ENCODE data around the gene RER1. TPM values are rescaled to one million over a fixed set of nuclear protein-coding genes. Genes with fewer than 3 reads are reported as not detected.

RER1 gene
- total RNA-seq, 2 donors from 2014 or later = 114 TPM

- H3K9me3 Mint-ChIP-seq = no peaks in the 10 kb centered on the region
- Histone ChIP-seq H3K27ac (ENCODE audit: low read depth, low read length) (no peak overlapping the region), H3K4me3 (ENCODE audit: low read length) (no peak overlapping the region), H3K36me3 (ENCODE audit: control insufficient read depth, insufficient read depth, low read length) (peaks cover 77% of the 10 kb centered on the region), H3K4me1 (ENCODE audit: control insufficient read depth, insufficient read depth, low read length) (no peaks in the 10 kb centered on the region), H3K27me3 (ENCODE audit: control insufficient read depth, insufficient read depth, low read length, poor library complexity, severe bottlenecking) (no peaks in the 10 kb centered on the region), H3K9me3 (ENCODE audit: control insufficient read depth, low read length) (no peaks in the 10 kb centered on the region), H3K9ac (ENCODE audit: extremely low read depth, low read length, poor library complexity, severe bottlenecking) (no peak overlapping the region)
- H3K4me1 Mint-ChIP-seq = no peaks in the 10 kb centered on the region
- no peaks in the 10 kb centered on the region for H3K27me3 Mint-ChIP-seq (ENCODE audit: insufficient read depth)
- no peak for DNase-seq
- peaks cover 74% of the 10 kb centered on the region for H3K36me3 Mint-ChIP-seq (ENCODE audit: low read depth)
- no peak for TF ChIP-seq CTCF (conservative IDR thresholded peaks at IDR 0.05)
- H3K4me3 Mint-ChIP-seq = no peak overlapping the region
- H3K27ac Mint-ChIP-seq = no peak overlapping the region
- whole genome bisulfite sequencing, 2 experiments (ENCODE audit: insufficient coverage in 1 of 2, insufficient read length in 1 of 2) = 90 to 94% methylated on average over 9 to 10 of the region's 10 CpGs
These were observed 8.9 kb downstream of the RER1 start for GRCh38 chr1:2400576-2400909.

DNA sequence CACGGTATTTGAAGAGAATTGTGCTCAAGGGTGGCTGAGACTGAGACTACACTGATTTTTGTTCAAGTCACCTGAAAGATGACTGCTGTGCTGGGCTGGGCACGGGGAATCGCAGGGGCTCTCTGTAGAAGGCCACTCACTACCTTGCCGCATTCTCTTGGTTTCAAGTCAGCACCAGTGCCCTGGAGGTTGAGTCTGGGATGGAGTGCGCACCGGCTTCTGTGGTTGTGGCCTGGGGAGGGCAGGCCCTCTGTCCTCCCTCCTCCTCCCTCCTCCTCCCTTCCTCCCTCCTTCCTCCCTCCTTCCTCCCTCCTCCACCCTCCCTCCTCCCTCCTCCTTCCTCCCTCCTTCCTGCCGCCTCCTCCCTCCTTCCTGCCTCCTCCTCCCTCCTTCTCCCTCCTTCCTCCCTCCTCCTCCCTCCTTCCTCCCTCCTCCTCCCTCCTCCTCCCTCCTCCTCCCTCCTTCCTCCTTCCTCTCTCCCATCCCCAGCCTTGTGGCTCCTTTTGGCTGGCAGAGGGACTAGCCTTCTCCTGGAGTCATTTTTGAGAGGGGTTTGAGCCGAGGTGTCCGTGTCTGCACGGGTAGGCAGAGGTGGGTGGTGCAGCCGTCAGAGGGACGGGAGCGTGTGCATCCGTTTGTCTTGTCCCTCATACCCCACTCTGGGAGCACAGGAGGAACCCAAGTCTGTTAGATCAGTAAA, 9.5 kb downstream of the RER1 start:
- no peak for TF ChIP-seq CTCF (conservative IDR thresholded peaks at IDR 0.05)
- Mint-ChIP-seq H3K4me3 (no peak overlapping the region), H3K9me3 (no peaks in the 10 kb centered on the region), H3K27ac (no peak overlapping the region), H3K27me3 (ENCODE audit: insufficient read depth) (no peaks in the 10 kb centered on the region), H3K4me1 (no peaks in the 10 kb centered on the region), H3K36me3 (ENCODE audit: low read depth) (peaks cover 71% of the 10 kb centered on the region)
- Histone ChIP-seq H3K27ac (ENCODE audit: low read depth, low read length) (no peak overlapping the region), H3K4me1 (ENCODE audit: control insufficient read depth, insufficient read depth, low read length) (no peaks in the 10 kb centered on the region), H3K36me3 (ENCODE audit: control insufficient read depth, insufficient read depth, low read length) (peaks cover 71% of the 10 kb centered on the region), H3K9me3 (ENCODE audit: control insufficient read depth, low read length) (no peaks in the 10 kb centered on the region), H3K9ac (ENCODE audit: extremely low read depth, low read length, poor library complexity, severe bottlenecking) (no peak overlapping the region), H3K27me3 (ENCODE audit: control insufficient read depth, insufficient read depth, low read length, poor library complexity, severe bottlenecking) (no peaks in the 10 kb centered on the region), H3K4me3 (ENCODE audit: low read length) (no peak overlapping the region)
- no peak for DNase-seq
- 97% methylated on average over 10 to 12 of the region's 14 CpGs for WGBS, 2 experiments (ENCODE audit: insufficient coverage in 1 of 2, insufficient read length in 1 of 2)

DNA sequence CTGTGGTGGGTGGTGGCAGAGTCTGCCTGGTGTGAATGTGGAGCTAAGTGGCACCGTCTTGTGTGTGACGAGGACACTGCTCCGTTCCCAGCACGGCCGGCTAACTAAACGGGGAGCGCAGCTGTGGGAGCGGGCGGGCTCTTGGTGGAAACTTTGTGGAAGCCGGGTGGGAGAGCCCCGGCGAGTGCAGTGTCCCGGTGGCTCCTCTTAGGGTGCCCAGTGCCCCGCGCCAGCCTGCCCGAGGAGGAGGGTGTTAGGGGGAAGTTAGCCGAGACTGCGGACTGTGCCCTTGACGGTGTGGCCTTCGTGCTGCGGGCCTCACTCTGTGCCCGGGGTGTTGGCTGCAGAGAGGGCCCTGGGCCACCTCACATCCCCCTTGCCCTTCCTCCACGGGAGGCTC, 10.8 kb downstream of the RER1 start:
- Histone ChIP-seq H3K4me1 (ENCODE audit: control insufficient read depth, insufficient read depth, low read length) (no peaks in the 10 kb centered on the region), H3K9ac (ENCODE audit: extremely low read depth, low read length, poor library complexity, severe bottlenecking) (no peak overlapping the region), H3K4me3 (ENCODE audit: low read length) (no peak overlapping the region), H3K9me3 (ENCODE audit: control insufficient read depth, low read length) (no peaks in the 10 kb centered on the region), H3K27me3 (ENCODE audit: control insufficient read depth, insufficient read depth, low read length, poor library complexity, severe bottlenecking) (no peaks in the 10 kb centered on the region), H3K36me3 (ENCODE audit: control insufficient read depth, insufficient read depth, low read length) (peaks cover 65% of the 10 kb centered on the region), H3K27ac (ENCODE audit: low read depth, low read length) (no peak overlapping the region)
- TF ChIP-seq CTCF (conservative IDR thresholded peaks at IDR 0.05) = no peak
- H3K4me1 Mint-ChIP-seq = no peaks in the 10 kb centered on the region
- H3K27ac Mint-ChIP-seq = no peak overlapping the region
- no peaks in the 10 kb centered on the region for H3K27me3 Mint-ChIP-seq (ENCODE audit: insufficient read depth)
- peaks cover 66% of the 10 kb centered on the region for H3K36me3 Mint-ChIP-seq (ENCODE audit: low read depth)
- 91 to 96% methylated on average over 8 to 23 of the region's 23 CpGs for WGBS, 2 experiments (ENCODE audit: insufficient coverage in 1 of 2, insufficient read length in 1 of 2)
- no peaks in the 10 kb centered on the region for H3K9me3 Mint-ChIP-seq
- no peak overlapping the region for H3K4me3 Mint-ChIP-seq
- no peak for DNase-seq
